B cell (primary cell): Measurements from ENCODE around the gene CDKL4. TPM values are rescaled to one million over a fixed set of nuclear protein-coding genes. Genes with fewer than 3 reads are reported as not detected.

Source experiments
- ATAC-seq: fragments of 200-7000 bp; cut with Tn5 transposase; one replicate; pipeline ENCODE4 v1.10.0; 2021; ENCODE audit warnings: low read depth, mild to moderate bottlenecking, moderate number of reproducible peaks, moderate library complexity
- CTCF ChIA-PET: fragments of 350-600 bp; sonication (Branson Sonifier 250); formaldehyde crosslinking; loops from one replicate; lab custom pipeline; 2021; ENCODE audit warnings: antibody characterized with exemption, inconsistent platforms; lab: Charles Lee
- POLR2A ChIA-PET: fragments of 350-600 bp; sonication (Branson Sonifier 250); formaldehyde crosslinking; loops from one replicate; lab custom pipeline; 2021; ENCODE audit warnings: antibody characterized with exemption; lab: Charles Lee
- DNase-seq: peaks from one replicate; pipeline ENCODE4 v3.0.0; 2013
- H2AFZ ChIP-seq: 2 replicates; pipeline ENCODE4 v1.6.1; 2012; ENCODE audit warnings: mild to moderate bottlenecking, low read depth, low read length; ENCODE audit not compliant: insufficient read depth, poor library complexity, severe bottlenecking
- H3K27ac ChIP-seq, 2 donors: 1 replicate in 1 of 2; 2 replicates in 1 of 2; pipeline ENCODE4 v1.5.1; 2012 to 2013; ENCODE audit warnings: low read length in 2 of 2, mild to moderate bottlenecking in 2 of 2, moderate library complexity in 1 of 2
- H3K27me3 ChIP-seq, 4 experiments: fragments of 200-600 bp in 1 of 4; sonication (generic) in 1 of 4; replicated peaks in 1 of 4; 1 replicate in 2 of 4; 2 replicates in 2 of 4; pipeline versions ENCODE4 v1.6.1 to v1.7.0; 2013 to 2016; ENCODE audit warnings: low read length in 3 of 4, mild to moderate bottlenecking in 2 of 4, mixed read lengths in 1 of 4, moderate library complexity in 1 of 4; ENCODE audit not compliant: insufficient read depth in 4 of 4, control insufficient read depth in 3 of 4; ENCODE audit errors: control extremely low read depth in 1 of 4
- H3K36me3 ChIP-seq, 2 experiments: replicated peaks in 1 of 2; 1 replicate in 1 of 2; 2 replicates in 1 of 2; pipeline versions ENCODE4 v1.6.1 to v1.7.1; 2013; ENCODE audit warnings: low read length in 1 of 2; ENCODE audit not compliant: insufficient read depth in 2 of 2, control insufficient read depth in 1 of 2; ENCODE audit errors: control extremely low read depth in 1 of 2, extremely low read depth in 1 of 2
- H3K4me1 ChIP-seq, 2 donors: fragments of 200-600 bp in 1 of 2; sonication (generic) in 1 of 2; 1 replicate in 1 of 2; 2 replicates in 1 of 2; pipeline versions ENCODE4 v1.5.1 to v1.6.1; 2013 to 2017; ENCODE audit warnings: low read length in 2 of 2; ENCODE audit not compliant: control insufficient read depth in 2 of 2, insufficient read depth in 2 of 2
- H3K4me2 ChIP-seq: replicated peaks from 2 replicates; pipeline ENCODE3; 2012; ENCODE audit warnings: mild to moderate bottlenecking, low read depth, low read length; ENCODE audit not compliant: poor library complexity, severe bottlenecking
- H3K4me3 ChIP-seq, 5 experiments: fragments of 200-600 bp in 1 of 5; sonication (generic) in 1 of 5; 1 replicate in 3 of 5; 2 replicates in 2 of 5; pipeline versions ENCODE4 v1.5.1 to v1.7.0; 2011 to 2016; ENCODE audit warnings: low read length in 4 of 5, mild to moderate bottlenecking in 4 of 5, low read depth in 2 of 5, control low read depth in 1 of 5, moderate library complexity in 1 of 5; ENCODE audit not compliant: insufficient read depth in 1 of 5; ENCODE audit errors: control extremely low read depth in 1 of 5, extremely low read depth in 1 of 5
- H3K79me2 ChIP-seq: fragments of 200-600 bp; sonication (generic); one replicate; pipeline ENCODE4 v1.6.0; 2016; ENCODE audit warnings: low read length; ENCODE audit not compliant: control insufficient read depth, insufficient read depth
- H3K9ac ChIP-seq: fragments of 200-600 bp; sonication (generic); 2 replicates; pipeline ENCODE4 v1.6.1; 2017; ENCODE audit warnings: mild to moderate bottlenecking, low read length, moderate library complexity
- H3K9me3 ChIP-seq, 3 donors: one replicate each; pipeline versions ENCODE4 v1.6.1 to v1.7.1; 2013; ENCODE audit warnings: low read length in 2 of 3; ENCODE audit not compliant: control insufficient read depth in 2 of 3, insufficient read depth in 1 of 3; ENCODE audit errors: control extremely low read depth in 1 of 3
- H4K20me1 ChIP-seq: 2 replicates; pipeline ENCODE4 v1.6.0; 2012; ENCODE audit warnings: mild to moderate bottlenecking, low read length; ENCODE audit not compliant: insufficient read depth, control insufficient read depth, poor library complexity, severe bottlenecking
- H3K27ac Mint-ChIP-seq: one replicate; pipeline ENCODE4 v1.8.0; 2021; ENCODE audit warnings: mixed read lengths
- H3K27me3 Mint-ChIP-seq: one replicate; pipeline ENCODE4 v1.8.0; 2021; ENCODE audit warnings: mixed read lengths
- H3K4me1 Mint-ChIP-seq: one replicate; pipeline ENCODE4 v1.8.0; 2021; ENCODE audit warnings: mixed read lengths
- H3K4me3 Mint-ChIP-seq: one replicate; pipeline ENCODE4 v1.8.0; 2021; ENCODE audit warnings: mixed read lengths
- H3K9me3 Mint-ChIP-seq: one replicate; pipeline ENCODE4 v1.8.0; 2022; ENCODE audit warnings: mixed read lengths; ENCODE audit not compliant: insufficient read depth
- EZH2 ChIP-seq: IDR thresholded peaks from 2 replicates; pipeline ENCODE4 v1.6.1; 2012; ENCODE audit warnings: borderline replicate concordance, low read depth, mild to moderate bottlenecking, moderate library complexity, low read length; ENCODE audit not compliant: insufficient read depth, poor library complexity, severe bottlenecking
- WGBS: methylation state at CpG from one replicate; pipeline ENCODE4 v1.1.5; 2013; ENCODE audit warnings: missing lambda C conversion rate; ENCODE audit not compliant: insufficient coverage; 5-methylcytosine and 5-hydroxymethylcytosine counted together
- intact Hi-C: fragments of 100-400 bp; cut with micrococcal nuclease; formaldehyde crosslinking; loops from one replicate; pipeline ENCODE4 v1.10.0; 2022
- polyA plus RNA-seq: library from polyadenylated mRNA; depleted of rRNA; stranded (reverse); fragments of >200 nt; gene quantifications from 2 replicates; pipeline ENCODE4 v1.2.3, GENCODE V29; 2012
- total RNA-seq, 2 donors: library from RNA; stranded (reverse); fragments of 120-200 nt in 1 of 2; gene quantifications; 1 replicate in 1 of 2; 2 replicates in 1 of 2; pipeline versions ENCODE4 v1.2.3 to v1.2.4, GENCODE V29; 2013 to 2022
- TF ChIP-seq, protein P1 (sequence below): fragments of 200-600 bp; IDR thresholded peaks from one replicate; pipeline ENCODE4 v1.8.0; 2022; ENCODE audit warnings: antibody characterized with exemption, mild to moderate bottlenecking

CDKL4 gene
- total and polyA plus RNA-seq, 2 donors (not counting 1 experiment from before 2014, with no cell fraction given): not detected

DNA sequence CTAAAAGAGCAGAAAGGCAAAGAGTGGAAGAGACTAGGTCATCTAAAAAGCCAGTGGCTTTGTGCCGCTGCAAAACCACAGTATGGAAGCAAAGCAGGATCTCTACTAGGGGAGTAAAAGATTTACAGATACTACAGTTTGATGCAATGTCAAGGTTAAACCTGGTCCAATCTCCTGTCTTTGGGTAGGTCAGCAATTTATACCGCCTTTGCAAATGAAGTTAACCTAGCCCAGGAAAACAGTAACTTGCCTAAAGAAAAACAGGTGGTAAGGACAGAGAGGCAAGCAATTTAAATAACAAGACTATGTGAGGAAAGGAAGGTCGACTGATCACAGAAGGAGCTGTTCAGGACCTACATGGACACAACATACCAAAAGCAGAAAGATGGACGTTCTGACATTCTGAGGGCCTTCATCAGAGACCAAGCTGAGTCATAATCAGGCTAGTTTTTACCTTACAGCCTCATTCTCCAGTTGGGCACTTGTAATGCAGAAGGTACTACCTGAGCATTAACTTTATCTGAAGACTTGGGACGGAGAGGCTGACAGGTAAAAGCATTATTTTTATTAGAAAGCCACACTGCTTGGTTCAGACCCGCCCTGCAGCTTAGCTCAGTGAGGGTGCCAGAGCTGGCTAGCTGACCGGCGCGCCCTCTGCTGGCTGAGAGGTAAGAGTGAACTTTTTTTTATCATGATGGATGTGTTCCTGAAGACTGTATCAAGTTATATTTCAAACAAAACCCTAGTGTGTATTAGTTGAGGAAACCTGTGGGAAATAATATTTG, 15.9 kb downstream of the CDKL4 start:
- H3K9ac ChIP-seq: peak overlapping the region; percentile 46
- no peaks in the 10 kb centered on the region for H3K36me3 ChIP-seq
- ChIA-PET CTCF (interaction anchor here (0.7 to 7.3 kb wide), 31 partner anchors 14 to 646 kb away, joined by 3 to 400 read pairs (median 5); partner anchors contain the start of gene SOS1), POLR2A (interaction anchor here (1.6 kb wide), 1 partner anchor 107 kb away, joined by 12 read pairs; the partner anchor contains the start of gene SOS1)
- H3K4me1 ChIP-seq: peaks cover 6 to 11% of the 10 kb centered on the region in 2 donors
- H3K4me2 ChIP-seq: peak overlapping the region; percentile 66
- H4K20me1 ChIP-seq: no peaks in the 10 kb centered on the region
- intact Hi-C loops: loop anchor here (1.0 to 5.0 kb wide), 3 partner anchors 108 to 646 kb away; no protein-coding TSS in a partner anchor
- no peak for TF ChIP-seq EZH2
- TF ChIP-seq, protein P1, sequence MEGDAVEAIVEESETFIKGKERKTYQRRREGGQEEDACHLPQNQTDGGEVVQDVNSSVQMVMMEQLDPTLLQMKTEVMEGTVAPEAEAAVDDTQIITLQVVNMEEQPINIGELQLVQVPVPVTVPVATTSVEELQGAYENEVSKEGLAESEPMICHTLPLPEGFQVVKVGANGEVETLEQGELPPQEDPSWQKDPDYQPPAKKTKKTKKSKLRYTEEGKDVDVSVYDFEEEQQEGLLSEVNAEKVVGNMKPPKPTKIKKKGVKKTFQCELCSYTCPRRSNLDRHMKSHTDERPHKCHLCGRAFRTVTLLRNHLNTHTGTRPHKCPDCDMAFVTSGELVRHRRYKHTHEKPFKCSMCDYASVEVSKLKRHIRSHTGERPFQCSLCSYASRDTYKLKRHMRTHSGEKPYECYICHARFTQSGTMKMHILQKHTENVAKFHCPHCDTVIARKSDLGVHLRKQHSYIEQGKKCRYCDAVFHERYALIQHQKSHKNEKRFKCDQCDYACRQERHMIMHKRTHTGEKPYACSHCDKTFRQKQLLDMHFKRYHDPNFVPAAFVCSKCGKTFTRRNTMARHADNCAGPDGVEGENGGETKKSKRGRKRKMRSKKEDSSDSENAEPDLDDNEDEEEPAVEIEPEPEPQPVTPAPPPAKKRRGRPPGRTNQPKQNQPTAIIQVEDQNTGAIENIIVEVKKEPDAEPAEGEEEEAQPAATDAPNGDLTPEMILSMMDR: peak; percentile 92
- no peaks in the 10 kb centered on the region for H3K9me3 ChIP-seq
- DNase-seq (peak; percentile 85), ATAC-seq (peak; percentile 87)
- WGBS: 31% methylated on average over 4 of the region's 9 CpGs
- H3K27ac ChIP-seq: no peak overlapping the region
- H2AFZ ChIP-seq: peak overlapping the region; percentile 73
- H3K79me2 ChIP-seq: peaks cover 3% of the 10 kb centered on the region
- Mint-ChIP-seq H3K4me1 (peaks cover 12% of the 10 kb centered on the region), H3K4me3 (peak overlapping the region; percentile 77), H3K27me3 (no peaks in the 10 kb centered on the region), H3K9me3 (no peaks in the 10 kb centered on the region), H3K27ac (no peak overlapping the region)
- H3K4me3 ChIP-seq: peak overlapping the region in 1 of 5 experiments; percentile 16
- no peaks in the 10 kb centered on the region for H3K27me3 ChIP-seq

DNA sequence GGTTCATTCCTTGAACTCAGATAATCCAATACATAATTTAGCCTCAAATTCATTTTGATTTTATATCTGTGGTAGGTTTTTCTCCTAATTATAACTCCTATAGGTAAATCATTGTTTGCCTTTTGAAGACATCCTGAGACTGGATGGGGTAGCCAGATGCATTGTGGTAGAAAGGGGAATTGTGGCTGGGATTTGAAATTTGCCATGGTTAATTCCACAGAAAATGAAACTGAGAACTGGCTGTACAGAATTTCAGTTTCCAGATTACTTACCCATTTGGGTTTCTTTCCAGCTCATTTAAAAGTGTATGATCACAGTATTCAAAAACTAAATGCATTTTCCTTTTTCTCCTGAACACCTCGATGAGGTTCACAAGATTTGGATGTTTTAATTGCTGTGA, 18.2 kb downstream of the CDKL4 start:
- no peaks in the 10 kb centered on the region for H4K20me1 ChIP-seq
- H3K79me2 ChIP-seq: peaks cover 3% of the 10 kb centered on the region
- H3K4me2 ChIP-seq: no peak overlapping the region
- CTCF ChIA-PET: interaction anchor here (0.6 to 2.2 kb wide), 4 partner anchors 101 to 183 kb away, joined by 3 to 10 read pairs (median 8); partner anchors contain the start of gene SOS1
- H3K27ac ChIP-seq: no peak overlapping the region
- no CpG with 5 or more reads among the region's 1 CpG for WGBS
- TF ChIP-seq, protein P1: no peak
- no peak for TF ChIP-seq EZH2
- Mint-ChIP-seq H3K27ac (no peak overlapping the region), H3K9me3 (no peaks in the 10 kb centered on the region), H3K4me1 (peaks cover 12% of the 10 kb centered on the region), H3K4me3 (no peak overlapping the region), H3K27me3 (no peaks in the 10 kb centered on the region)
- no peak overlapping the region for H3K4me3 ChIP-seq
- no peak overlapping the region for H2AFZ ChIP-seq
- DNase-seq (no peak), ATAC-seq (no peak)
- peaks cover 6 to 11% of the 10 kb centered on the region in 2 donors for H3K4me1 ChIP-seq
- POLR2A ChIA-PET: no interaction called here
- intact Hi-C loops: loop anchor here (5.0 kb wide), 1 partner anchor 643 kb away; no protein-coding TSS in a partner anchor
- no peak overlapping the region for H3K9ac ChIP-seq
- no peaks in the 10 kb centered on the region for H3K36me3 ChIP-seq
- no peaks in the 10 kb centered on the region for H3K9me3 ChIP-seq
- H3K27me3 ChIP-seq: no peaks in the 10 kb centered on the region
